Activated naive CD4-positive, alpha-beta T cell treated with anti-CD3 and anti-CD28 coated beads, Interleukin-2, amount 50 U/mL, for 24 hours (primary cell): ENCODE data around the gene EFCAB8.
A peak's percentile ranks its signal among the peaks of the same experiment; 100 is the strongest.
"Not testable (repeated sequence)": the region's sequence is repeated elsewhere in the genome, so short reads cannot be mapped to it uniquely, and the experiment has no call there.

Experiments used
- H3K27ac Mint-ChIP-seq: one replicate; pipeline ENCODE4 v1.8.0; 2021; ENCODE audit warnings: mild to moderate bottlenecking, mixed read lengths
- H3K27me3 Mint-ChIP-seq: one replicate; pipeline ENCODE4 v1.8.0; 2021; ENCODE audit warnings: mixed read lengths
- H3K36me3 Mint-ChIP-seq: one replicate; pipeline ENCODE4 v1.8.0; 2021; ENCODE audit warnings: mixed read lengths
- H3K4me1 Mint-ChIP-seq: one replicate; pipeline ENCODE4 v1.8.0; 2021; ENCODE audit warnings: mixed read lengths
- H3K4me3 Mint-ChIP-seq: one replicate; pipeline ENCODE4 v1.8.0; 2021; ENCODE audit warnings: mild to moderate bottlenecking, mixed read lengths
- H3K9me3 Mint-ChIP-seq: one replicate; pipeline ENCODE4 v1.8.0; 2021; ENCODE audit warnings: mixed read lengths

Gene EFCAB8

GRCh38 chr20:32930701-32931100, 72.0 kb downstream of the EFCAB8 start:
- Mint-ChIP-seq H3K4me1 (peaks cover 8% of the 10 kb centered on the region), H3K27ac (no peak overlapping the region), H3K27me3 (no peaks in the 10 kb centered on the region), H3K9me3 (no peaks in the 10 kb centered on the region), H3K4me3 (no peak overlapping the region), H3K36me3 (peaks cover 1% of the 10 kb centered on the region)

GRCh38 chr20:32934580-32934979, 75.9 kb downstream of the EFCAB8 start:
- Mint-ChIP-seq H3K27me3 (no peaks in the 10 kb centered on the region), H3K4me1 (peaks cover 8% of the 10 kb centered on the region), H3K36me3 (peaks cover under 1% of the 10 kb centered on the region), H3K27ac (no peak overlapping the region), H3K9me3 (no peaks in the 10 kb centered on the region), H3K4me3 (no peak overlapping the region)

GRCh38 chr20:32941155-32941885, 82.6 kb downstream of the EFCAB8 start:
- Mint-ChIP-seq H3K27ac (no peak overlapping the region), H3K4me1 (peaks cover 13% of the 10 kb centered on the region), H3K4me3 (no peak overlapping the region), H3K9me3 (no peaks in the 10 kb centered on the region), H3K36me3 (peaks cover 2% of the 10 kb centered on the region), H3K27me3 (no peaks in the 10 kb centered on the region)

- Mint-ChIP-seq H3K36me3 (peaks cover 2% of the 10 kb centered on the region), H3K4me1 (peaks cover 24% of the 10 kb centered on the region), H3K27ac (no peak overlapping the region), H3K4me3 (no peak overlapping the region), H3K9me3 (no peaks in the 10 kb centered on the region), H3K27me3 (no peaks in the 10 kb centered on the region)
Observed at GRCh38 chr20:32943490-32944052, 84.8 kb downstream of the EFCAB8 start.

GRCh38 chr20:32945710-32946221, 87.0 kb downstream of the EFCAB8 start:
- peak overlapping the region; percentile 84 for H3K27ac Mint-ChIP-seq
- peaks cover 2% of the 10 kb centered on the region for H3K36me3 Mint-ChIP-seq
- peak overlapping the region; percentile 55 for H3K4me3 Mint-ChIP-seq
- peaks cover 46% of the 10 kb centered on the region for H3K4me1 Mint-ChIP-seq
- no peaks in the 10 kb centered on the region for H3K9me3 Mint-ChIP-seq
- no peaks in the 10 kb centered on the region for H3K27me3 Mint-ChIP-seq

GRCh38 chr20:32946629-32947028, 87.9 kb downstream of the EFCAB8 start:
- H3K4me3 Mint-ChIP-seq: no peak overlapping the region
- H3K9me3 Mint-ChIP-seq: no peaks in the 10 kb centered on the region
- H3K27me3 Mint-ChIP-seq: no peaks in the 10 kb centered on the region
- H3K4me1 Mint-ChIP-seq: peaks cover 55% of the 10 kb centered on the region
- peak overlapping the region; percentile 48 for H3K27ac Mint-ChIP-seq
- no peaks in the 10 kb centered on the region for H3K36me3 Mint-ChIP-seq

- H3K4me1 Mint-ChIP-seq: peaks cover 66% of the 10 kb centered on the region
- not testable (repeated sequence) for H3K9me3 Mint-ChIP-seq, H3K36me3 Mint-ChIP-seq, H3K27me3 Mint-ChIP-seq
- peak overlapping the region; percentile 48 for H3K4me3 Mint-ChIP-seq
- peak overlapping the region; percentile 73 for H3K27ac Mint-ChIP-seq
Observed at GRCh38 chr20:32950539-32950938, 91.8 kb downstream of the EFCAB8 start.

GRCh38 chr20:32957459-32957858, 98.7 kb downstream of the EFCAB8 start:
- no peak overlapping the region for H3K27ac Mint-ChIP-seq
- H3K4me1 Mint-ChIP-seq: peaks cover 32% of the 10 kb centered on the region
- H3K4me3 Mint-ChIP-seq: no peak overlapping the region
- peaks cover 19% of the 10 kb centered on the region for H3K9me3 Mint-ChIP-seq
- no peaks in the 10 kb centered on the region for H3K27me3 Mint-ChIP-seq
- H3K36me3 Mint-ChIP-seq: peaks cover 19% of the 10 kb centered on the region

- Mint-ChIP-seq H3K9me3 (peaks cover 14% of the 10 kb centered on the region), H3K4me1 (peaks cover 31% of the 10 kb centered on the region), H3K4me3 (no peak overlapping the region), H3K27me3 (no peaks in the 10 kb centered on the region), H3K36me3 (peaks cover 19% of the 10 kb centered on the region), H3K27ac (no peak overlapping the region)
Observed at GRCh38 chr20:32958574-32958973, 99.9 kb downstream of the EFCAB8 start.

- peaks cover 14% of the 10 kb centered on the region for H3K9me3 Mint-ChIP-seq
- H3K4me3 Mint-ChIP-seq: no peak overlapping the region
- H3K36me3 Mint-ChIP-seq: peaks cover 18% of the 10 kb centered on the region
- no peaks in the 10 kb centered on the region for H3K27me3 Mint-ChIP-seq
- peaks cover 39% of the 10 kb centered on the region for H3K4me1 Mint-ChIP-seq
- H3K27ac Mint-ChIP-seq: no peak overlapping the region
Observed at GRCh38 chr20:32959351-32960221, 100.9 kb downstream of the EFCAB8 start.

GRCh38 chr20:32960222-32960518, 101.4 kb downstream of the EFCAB8 start:
- peaks cover 44% of the 10 kb centered on the region for H3K4me1 Mint-ChIP-seq
- H3K4me3 Mint-ChIP-seq: no peak overlapping the region
- H3K9me3 Mint-ChIP-seq: peaks cover 14% of the 10 kb centered on the region
- no peak overlapping the region for H3K27ac Mint-ChIP-seq
- no peaks in the 10 kb centered on the region for H3K27me3 Mint-ChIP-seq
- peaks cover 18% of the 10 kb centered on the region for H3K36me3 Mint-ChIP-seq

GRCh38 chr20:32960849-32961731, 102.4 kb downstream of the EFCAB8 start:
- Mint-ChIP-seq H3K4me3 (no peak overlapping the region), H3K4me1 (peaks cover 54% of the 10 kb centered on the region), H3K36me3 (peaks cover 15% of the 10 kb centered on the region), H3K27ac (no peak overlapping the region), H3K9me3 (peaks cover 14% of the 10 kb centered on the region), H3K27me3 (no peaks in the 10 kb centered on the region)

- Mint-ChIP-seq H3K36me3 (peaks cover 11% of the 10 kb centered on the region), H3K27me3 (no peaks in the 10 kb centered on the region), H3K27ac (peak overlapping the region; percentile 78), H3K4me1 (peaks cover 63% of the 10 kb centered on the region), H3K9me3 (peaks cover 8% of the 10 kb centered on the region), H3K4me3 (no peak overlapping the region)
Observed at GRCh38 chr20:32962053-32962452, 103.3 kb downstream of the EFCAB8 start.

- not testable (repeated sequence) for H3K27ac Mint-ChIP-seq, H3K4me3 Mint-ChIP-seq, H3K9me3 Mint-ChIP-seq, H3K36me3 Mint-ChIP-seq, H3K27me3 Mint-ChIP-seq
- H3K4me1 Mint-ChIP-seq: peaks cover 69% of the 10 kb centered on the region
Observed at GRCh38 chr20:32962646-32963045, 103.9 kb downstream of the EFCAB8 start.

- Mint-ChIP-seq H3K9me3 (peaks cover 2% of the 10 kb centered on the region), H3K27me3 (no peaks in the 10 kb centered on the region), H3K36me3 (peaks cover 4% of the 10 kb centered on the region), H3K4me1 (peaks cover 74% of the 10 kb centered on the region), H3K27ac (no peak overlapping the region), H3K4me3 (no peak overlapping the region)
Observed at GRCh38 chr20:32963176-32963575, 104.5 kb downstream of the EFCAB8 start.
